HEK293 (cell line): ENCODE data around the gene MAPRE3.

Experiments
- CTCF ChIA-PET: fragments of 350-600 bp; formaldehyde crosslinking; extraction: SDS; loops from one replicate; lab custom pipeline; 2021; ENCODE audit warnings: antibody characterized with exemption; lab: Yijun Ruan, JAX
- POLR2A ChIA-PET: fragments of 300-600 bp; formaldehyde crosslinking; extraction: SDS; loops from one replicate; lab custom pipeline; 2020; ENCODE audit warnings: antibody characterized with exemption, inconsistent platforms; lab: Yijun Ruan, JAX
- H3K27ac ChIP-seq: fragments of 200-500 bp; sonication (Bioruptor generic); 2 replicates; pipeline ENCODE4 v1.5.1; 2014; ENCODE audit warnings: low read depth, low read length, control low read depth, inconsistent platforms; ENCODE audit errors: extremely low read depth
- H3K36me3 ChIP-seq, 2 experiments: fragments of 200-500 bp in 1 of 2; sonication (Bioruptor generic) in 1 of 2; 1 replicate in 1 of 2; 2 replicates in 1 of 2; pipeline ENCODE4 v1.5.1; 2014 to 2017; ENCODE audit warnings: inconsistent platforms in 2 of 2, low read length in 2 of 2; ENCODE audit not compliant: control insufficient read depth in 2 of 2, insufficient read depth in 1 of 2
- H3K4me1 ChIP-seq: fragments of 200-500 bp; sonication (Bioruptor generic); 2 replicates; pipeline ENCODE4 v1.5.1; 2014; ENCODE audit warnings: mild to moderate bottlenecking, low read length, inconsistent platforms; ENCODE audit not compliant: control insufficient read depth, insufficient read depth
- H3K4me3 ChIP-seq: 2 replicates; pipeline ENCODE4 v1.5.1; 2011; ENCODE audit warnings: low read depth, mild to moderate bottlenecking, control low read depth, low read length, moderate library complexity
- H3K9me3 ChIP-seq: fragments of 200-500 bp; sonication (Bioruptor generic); 2 replicates; pipeline ENCODE4 v1.5.1; 2014; ENCODE audit warnings: low read depth, low read length, inconsistent platforms; ENCODE audit not compliant: control insufficient read depth, insufficient read depth
- FEZF1 ChIP-seq: fragments of 450-650 bp; formaldehyde crosslinking; IDR thresholded peaks from 2 replicates; pipeline ENCODE4 v1.5.1; 2016; ENCODE audit warnings: missing biosample characterization, missing genetic modification characterization
- IKZF3 ChIP-seq: fragments of 450-650 bp; IDR thresholded peaks from 2 replicates; pipeline ENCODE4 v1.5.0; 2018; ENCODE audit warnings: missing biosample characterization, mild to moderate bottlenecking, missing genetic modification characterization, moderate library complexity
- KLF10 ChIP-seq: fragments of 450-650 bp; IDR thresholded peaks from 2 replicates; pipeline ENCODE4 v1.5.1; 2018; ENCODE audit warnings: missing biosample characterization, mild to moderate bottlenecking, missing genetic modification characterization
- OSR2 ChIP-seq: fragments of 450-650 bp; formaldehyde crosslinking; IDR thresholded peaks from 2 replicates; pipeline ENCODE4 v1.5.1; 2016; ENCODE audit warnings: missing biosample characterization, missing genetic modification characterization
- YY1 ChIP-seq: fragments of 450-650 bp; formaldehyde crosslinking; IDR thresholded peaks from 2 replicates; pipeline ENCODE4 v1.5.1; 2018; ENCODE audit warnings: missing biosample characterization, missing genetic modification characterization
- ZNF133 ChIP-seq: fragments of 450-650 bp; formaldehyde crosslinking; IDR thresholded peaks from 2 replicates; pipeline ENCODE4 v1.5.1; 2016; ENCODE audit warnings: missing biosample characterization, missing genetic modification characterization
- ZNF138 ChIP-seq: fragments of 450-650 bp; formaldehyde crosslinking; IDR thresholded peaks from 2 replicates; pipeline ENCODE4 v1.5.1; 2016; ENCODE audit warnings: missing biosample characterization, missing genetic modification characterization, borderline replicate concordance
- ZNF184 ChIP-seq: fragments of 450-650 bp; IDR thresholded peaks from 2 replicates; pipeline ENCODE4 v1.5.1; 2018; ENCODE audit warnings: missing biosample characterization, mild to moderate bottlenecking, missing genetic modification characterization
- ZNF274 ChIP-seq, 2 experiments: fragments of 200-500 bp in 1 of 2; fragments of 450-650 bp in 1 of 2; sonication (Bioruptor generic) in 1 of 2; formaldehyde crosslinking in 1 of 2; IDR thresholded peaks; 2 replicates each; pipeline versions ENCODE4 v1.5.1 to v1.6.1; 2014 to 2016; ENCODE audit warnings: borderline replicate concordance in 1 of 2, inconsistent platforms in 1 of 2, low read length in 1 of 2, missing biosample characterization in 1 of 2, missing genetic modification characterization in 1 of 2
- ZNF404 ChIP-seq: fragments of 450-650 bp; formaldehyde crosslinking; IDR thresholded peaks from 2 replicates; pipeline ENCODE4 v1.5.1; 2017; ENCODE audit warnings: missing biosample characterization, missing genetic modification characterization
- ZNF510 ChIP-seq: fragments of 450-650 bp; formaldehyde crosslinking; IDR thresholded peaks from 2 replicates; pipeline ENCODE4 v1.5.1; 2018; ENCODE audit warnings: mild to moderate bottlenecking, missing genetic modification characterization, missing biosample characterization; ENCODE audit not compliant: insufficient replicate concordance
- ZNF518A ChIP-seq: fragments of 450-650 bp; formaldehyde crosslinking; conservative IDR thresholded peaks from 2 replicates; pipeline ENCODE4 v1.5.1; 2016; ENCODE audit warnings: low read depth, missing biosample characterization, missing genetic modification characterization
- ZNF580 ChIP-seq: fragments of 450-650 bp; formaldehyde crosslinking; IDR thresholded peaks from 2 replicates; pipeline ENCODE4 v1.5.1; 2016; ENCODE audit warnings: missing biosample characterization, missing genetic modification characterization
- ZNF610 ChIP-seq: fragments of 450-650 bp; formaldehyde crosslinking; IDR thresholded peaks from 2 replicates; pipeline ENCODE4 v1.5.1; 2016; ENCODE audit warnings: missing biosample characterization, missing genetic modification characterization, borderline replicate concordance
- ZNF76 ChIP-seq: fragments of 450-650 bp; formaldehyde crosslinking; IDR thresholded peaks from 2 replicates; pipeline ENCODE4; 2016; ENCODE audit warnings: low read depth, missing biosample characterization, missing genetic modification characterization, borderline replicate concordance
- ZNF830 ChIP-seq: fragments of 450-650 bp; IDR thresholded peaks from 2 replicates; pipeline ENCODE4 v1.5.0; 2018; ENCODE audit warnings: missing biosample characterization, missing genetic modification characterization, low read depth, mild to moderate bottlenecking, moderate library complexity
- ZSCAN4 ChIP-seq: fragments of 450-650 bp; formaldehyde crosslinking; IDR thresholded peaks from 2 replicates; pipeline ENCODE4 v1.5.1; 2017; ENCODE audit warnings: missing biosample characterization, missing genetic modification characterization

MAPRE3 gene

GRCh38 chr2:26970244-26970927 is at the start of gene MAPRE3 (continued):
- TF ChIP-seq ZNF518A (no peak), YY1 (no peak), ZNF610 (tag by site-specific recombination) (no peak), KLF10 (tag by site-specific recombination) (no peak)

- CTCF ChIA-PET = interaction anchor here (2.0 to 5.0 kb wide), 4 partner anchors 8 to 73 kb away, joined by 7 to 100 read pairs (median 19); partner anchors contain the start of gene DPYSL5
- no peaks in the 10 kb centered on the region for H3K9me3 ChIP-seq
- POLR2A ChIA-PET = no interaction called here
- H3K27ac ChIP-seq = no peak overlapping the region
- TF ChIP-seq ZNF133 (tag by site-specific recombination) = no peak
- no peak for TF ChIP-seq FEZF1
- no peak for TF ChIP-seq IKZF3
- no peak for TF ChIP-seq ZNF510 (tag by site-specific recombination)
- no peak for TF ChIP-seq ZNF138 (tag by site-specific recombination)
- no peak for TF ChIP-seq ZNF580 (tag by site-specific recombination)
- no peak for TF ChIP-seq ZNF274 (IDR thresholded peaks at IDR 0.05; ENCODE audit: low read length)
- TF ChIP-seq ZNF274 (tag by site-specific recombination; IDR thresholded peaks at IDR 0.05; ENCODE audit: borderline replicate concordance) = no peak
- TF ChIP-seq ZNF184 (tag by site-specific recombination) = no peak
- TF ChIP-seq ZNF76 = no peak
- TF ChIP-seq ZSCAN4 (tag by site-specific recombination) = no peak
- TF ChIP-seq ZNF830 (tag by site-specific recombination) = no peak
- TF ChIP-seq ZNF404 (tag by site-specific recombination) = no peak
- no peak for TF ChIP-seq OSR2 (tag by site-specific recombination)
- H3K36me3 ChIP-seq = peaks cover 0 to 9% of the 10 kb centered on the region in 2 experiments; a peak in 1 of 3 replicates
- no peak overlapping the region for H3K4me3 ChIP-seq
- peaks cover 5% of the 10 kb centered on the region for H3K4me1 ChIP-seq
These were observed 49.1 kb upstream of the MAPRE3 start for GRCh38 chr2:26921323-26921722.
